ENCODE data around the gene KCNE4.

DNA sequence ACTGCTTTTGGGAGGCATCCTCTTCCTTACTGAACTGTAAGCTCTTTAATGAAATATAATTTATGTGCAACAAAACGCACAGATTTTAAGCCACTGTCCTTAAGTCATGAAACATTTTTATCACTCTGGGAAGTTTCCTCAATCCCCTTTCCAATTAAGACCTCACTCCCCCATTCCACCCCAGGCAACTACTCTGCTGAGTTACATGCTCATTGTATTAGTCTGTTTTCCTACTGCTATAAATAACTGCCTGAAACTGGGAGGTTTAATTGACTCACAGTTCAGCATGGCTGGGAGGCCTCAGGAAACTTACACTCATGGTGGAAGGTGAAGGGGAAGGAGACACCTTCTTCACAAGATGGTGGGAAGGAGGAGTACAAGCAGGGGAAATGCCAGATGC, 46.5 kb upstream of the KCNE4 start:
- TF ChIP-seq CTCF (IDR thresholded peaks at IDR 0.05 in 2 of 3, conservative IDR thresholded peaks at IDR 0.05 in 1 of 3; ENCODE audit: insufficient read depth in 2 of 3, low read depth in 1 of 3, low read length in 3 of 3) (no peak), TCF7L2 (IDR thresholded peaks at IDR 0.05; ENCODE audit: low read depth, low read length) (no peak), ZNF584 (CRISPR knock-in tag; IDR thresholded peaks at IDR 0.05; ENCODE audit: low read depth) (no peak), ZBTB17 (CRISPR knock-in tag; IDR thresholded peaks at IDR 0.05) (no peak), RCOR1 (IDR thresholded peaks at IDR 0.05; ENCODE audit: borderline replicate concordance in 1 of 2, low read depth in 2 of 2, low read length in 2 of 2) (no peak), RBM22 (IDR thresholded peaks at IDR 0.05; ENCODE audit: low read depth, low read length, poor library complexity, severe bottlenecking) (no peak), POLR2AphosphoS5 (IDR thresholded peaks at IDR 0.05; ENCODE audit: control insufficient read depth, insufficient read depth, low read depth, low read length) (no peak)
- TF ChIP-seq, protein P1, sequence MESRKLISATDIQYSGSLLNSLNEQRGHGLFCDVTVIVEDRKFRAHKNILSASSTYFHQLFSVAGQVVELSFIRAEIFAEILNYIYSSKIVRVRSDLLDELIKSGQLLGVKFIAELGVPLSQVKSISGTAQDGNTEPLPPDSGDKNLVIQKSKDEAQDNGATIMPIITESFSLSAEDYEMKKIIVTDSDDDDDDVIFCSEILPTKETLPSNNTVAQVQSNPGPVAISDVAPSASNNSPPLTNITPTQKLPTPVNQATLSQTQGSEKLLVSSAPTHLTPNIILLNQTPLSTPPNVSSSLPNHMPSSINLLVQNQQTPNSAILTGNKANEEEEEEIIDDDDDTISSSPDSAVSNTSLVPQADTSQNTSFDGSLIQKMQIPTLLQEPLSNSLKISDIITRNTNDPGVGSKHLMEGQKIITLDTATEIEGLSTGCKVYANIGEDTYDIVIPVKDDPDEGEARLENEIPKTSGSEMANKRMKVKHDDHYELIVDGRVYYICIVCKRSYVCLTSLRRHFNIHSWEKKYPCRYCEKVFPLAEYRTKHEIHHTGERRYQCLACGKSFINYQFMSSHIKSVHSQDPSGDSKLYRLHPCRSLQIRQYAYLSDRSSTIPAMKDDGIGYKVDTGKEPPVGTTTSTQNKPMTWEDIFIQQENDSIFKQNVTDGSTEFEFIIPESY (CRISPR knock-in tag; IDR thresholded peaks at IDR 0.05): no peak
- TF ChIP-seq, protein P2, sequence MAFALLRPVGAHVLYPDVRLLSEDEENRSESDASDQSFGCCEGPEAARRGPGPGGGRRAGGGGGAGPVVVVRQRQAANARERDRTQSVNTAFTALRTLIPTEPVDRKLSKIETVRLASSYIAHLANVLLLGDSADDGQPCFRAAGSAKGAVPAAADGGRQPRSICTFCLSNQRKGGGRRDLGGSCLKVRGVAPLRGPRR (CRISPR knock-in tag; IDR thresholded peaks at IDR 0.05): no peak
- TF ChIP-seq, protein P3, sequence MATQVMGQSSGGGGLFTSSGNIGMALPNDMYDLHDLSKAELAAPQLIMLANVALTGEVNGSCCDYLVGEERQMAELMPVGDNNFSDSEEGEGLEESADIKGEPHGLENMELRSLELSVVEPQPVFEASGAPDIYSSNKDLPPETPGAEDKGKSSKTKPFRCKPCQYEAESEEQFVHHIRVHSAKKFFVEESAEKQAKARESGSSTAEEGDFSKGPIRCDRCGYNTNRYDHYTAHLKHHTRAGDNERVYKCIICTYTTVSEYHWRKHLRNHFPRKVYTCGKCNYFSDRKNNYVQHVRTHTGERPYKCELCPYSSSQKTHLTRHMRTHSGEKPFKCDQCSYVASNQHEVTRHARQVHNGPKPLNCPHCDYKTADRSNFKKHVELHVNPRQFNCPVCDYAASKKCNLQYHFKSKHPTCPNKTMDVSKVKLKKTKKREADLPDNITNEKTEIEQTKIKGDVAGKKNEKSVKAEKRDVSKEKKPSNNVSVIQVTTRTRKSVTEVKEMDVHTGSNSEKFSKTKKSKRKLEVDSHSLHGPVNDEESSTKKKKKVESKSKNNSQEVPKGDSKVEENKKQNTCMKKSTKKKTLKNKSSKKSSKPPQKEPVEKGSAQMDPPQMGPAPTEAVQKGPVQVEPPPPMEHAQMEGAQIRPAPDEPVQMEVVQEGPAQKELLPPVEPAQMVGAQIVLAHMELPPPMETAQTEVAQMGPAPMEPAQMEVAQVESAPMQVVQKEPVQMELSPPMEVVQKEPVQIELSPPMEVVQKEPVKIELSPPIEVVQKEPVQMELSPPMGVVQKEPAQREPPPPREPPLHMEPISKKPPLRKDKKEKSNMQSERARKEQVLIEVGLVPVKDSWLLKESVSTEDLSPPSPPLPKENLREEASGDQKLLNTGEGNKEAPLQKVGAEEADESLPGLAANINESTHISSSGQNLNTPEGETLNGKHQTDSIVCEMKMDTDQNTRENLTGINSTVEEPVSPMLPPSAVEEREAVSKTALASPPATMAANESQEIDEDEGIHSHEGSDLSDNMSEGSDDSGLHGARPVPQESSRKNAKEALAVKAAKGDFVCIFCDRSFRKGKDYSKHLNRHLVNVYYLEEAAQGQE (IDR thresholded peaks at IDR 0.05; ENCODE audit: borderline replicate concordance): no peak
- TF ChIP-seq, protein P3 (CRISPR knock-in tag; IDR thresholded peaks at IDR 0.05; ENCODE audit: low read depth): no peak
- TF ChIP-seq, protein P4, sequence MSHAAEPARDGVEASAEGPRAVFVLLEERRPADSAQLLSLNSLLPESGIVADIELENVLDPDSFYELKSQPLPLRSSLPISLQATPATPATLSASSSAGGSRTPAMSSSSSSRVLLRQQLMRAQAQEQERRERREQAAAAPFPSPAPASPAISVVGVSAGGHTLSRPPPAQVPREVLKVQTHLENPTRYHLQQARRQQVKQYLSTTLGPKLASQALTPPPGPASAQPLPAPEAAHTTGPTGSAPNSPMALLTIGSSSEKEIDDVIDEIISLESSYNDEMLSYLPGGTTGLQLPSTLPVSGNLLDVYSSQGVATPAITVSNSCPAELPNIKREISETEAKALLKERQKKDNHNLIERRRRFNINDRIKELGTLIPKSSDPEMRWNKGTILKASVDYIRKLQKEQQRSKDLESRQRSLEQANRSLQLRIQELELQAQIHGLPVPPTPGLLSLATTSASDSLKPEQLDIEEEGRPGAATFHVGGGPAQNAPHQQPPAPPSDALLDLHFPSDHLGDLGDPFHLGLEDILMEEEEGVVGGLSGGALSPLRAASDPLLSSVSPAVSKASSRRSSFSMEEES (CRISPR knock-in tag; IDR thresholded peaks at IDR 0.05): no peak
- TF ChIP-seq, protein P5, sequence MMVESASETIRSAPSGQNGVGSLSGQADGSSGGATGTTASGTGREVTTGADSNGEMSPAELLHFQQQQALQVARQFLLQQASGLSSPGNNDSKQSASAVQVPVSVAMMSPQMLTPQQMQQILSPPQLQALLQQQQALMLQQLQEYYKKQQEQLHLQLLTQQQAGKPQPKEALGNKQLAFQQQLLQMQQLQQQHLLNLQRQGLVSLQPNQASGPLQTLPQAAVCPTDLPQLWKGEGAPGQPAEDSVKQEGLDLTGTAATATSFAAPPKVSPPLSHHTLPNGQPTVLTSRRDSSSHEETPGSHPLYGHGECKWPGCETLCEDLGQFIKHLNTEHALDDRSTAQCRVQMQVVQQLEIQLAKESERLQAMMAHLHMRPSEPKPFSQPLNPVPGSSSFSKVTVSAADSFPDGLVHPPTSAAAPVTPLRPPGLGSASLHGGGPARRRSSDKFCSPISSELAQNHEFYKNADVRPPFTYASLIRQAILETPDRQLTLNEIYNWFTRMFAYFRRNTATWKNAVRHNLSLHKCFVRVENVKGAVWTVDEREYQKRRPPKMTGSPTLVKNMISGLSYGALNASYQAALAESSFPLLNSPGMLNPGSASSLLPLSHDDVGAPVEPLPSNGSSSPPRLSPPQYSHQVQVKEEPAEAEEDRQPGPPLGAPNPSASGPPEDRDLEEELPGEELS (CRISPR knock-in tag; IDR thresholded peaks at IDR 0.05; ENCODE audit: borderline replicate concordance): no peak
